HEK293T (cell line): ENCODE results near the gene IKZF5.

Experiments used
- FOXA1 ChIP-seq: fragments of 450-650 bp; IDR thresholded peaks from 2 replicates; pipeline ENCODE4 v1.6.1; 2016; ENCODE audit warnings: mild to moderate bottlenecking
- FOXM1 ChIP-seq: fragments of 450-650 bp; IDR thresholded peaks from 2 replicates; pipeline ENCODE4 v1.6.1; 2017; ENCODE audit warnings: mild to moderate bottlenecking, borderline replicate concordance
- PKNOX1 ChIP-seq: fragments of 450-650 bp; IDR thresholded peaks from 2 replicates; pipeline ENCODE4 v1.6.1; 2016
- TARDBP ChIP-seq: fragments of 450-650 bp; IDR thresholded peaks from 2 replicates; pipeline ENCODE4 v1.6.1; 2016

- no peak for TF ChIP-seq FOXA1
- no peak for TF ChIP-seq PKNOX1
- TF ChIP-seq FOXM1: no peak
- TF ChIP-seq TARDBP: no peak
These were observed 34.6 kb downstream of the IKZF5 start for GRCh38 chr10:122974023-122974422.
